Tibial nerve (tissue), 4 donors: ENCODE data around the gene NCF2.

Experiments used
- CTCF ChIP-seq, 5 experiments: fragments of 200-600 bp in 3 of 5; fragments of 450-650 bp in 2 of 5; sonication (generic) in 3 of 5; IDR thresholded peaks; one replicate each; pipeline ENCODE4 v1.5.1; 2016 to 2019; ENCODE audit warnings: antibody characterized with exemption in 5 of 5, mild to moderate bottlenecking in 3 of 5, moderate library complexity in 2 of 5
- EP300 ChIP-seq, 2 donors: sonication (generic); formaldehyde crosslinking; IDR thresholded peaks; one replicate each; pipeline ENCODE4 v1.6.1; 2017; ENCODE audit warnings: antibody characterized with exemption in 2 of 2, mild to moderate bottlenecking in 1 of 2
- POLR2A ChIP-seq, 2 donors: fragments of 450-650 bp; IDR thresholded peaks; one replicate each; pipeline ENCODE4 v1.6.1; 2017; ENCODE audit warnings: antibody characterized with exemption in 2 of 2, mild to moderate bottlenecking in 2 of 2, moderate library complexity in 2 of 2

GRCh38 chr1:183571678-183572268 lies 18.5 kb downstream of the NCF2 start:
- TF ChIP-seq CTCF (IDR thresholded peaks at IDR 0.05) (no peak), POLR2A (IDR thresholded peaks at IDR 0.05) (no peak), EP300 (IDR thresholded peaks at IDR 0.05) (no peak)
